Stimulated activated CD4-positive, alpha-beta T cell treated with anti-CD3 and anti-CD28 coated beads, TNF-alpha, amount 100 ng/mL, for 4 hours (primary cell): ENCODE data around the gene DGCR2.
"Not testable (repeated sequence)": the region's sequence is repeated elsewhere in the genome, so short reads cannot be mapped to it uniquely, and the experiment has no call there.

Experiments used
- DNase-seq, 3 experiments: peaks; one replicate each; pipeline ENCODE4 v3.0.0-alpha.2; 2020; ENCODE audit warnings: low read depth in 3 of 3

Gene DGCR2

GRCh38 chr22:19042285-19043120, 79.7 kb downstream of the DGCR2 start:
- DNase-seq: no peak

GRCh38 chr22:19041704-19042074, 80.5 kb downstream of the DGCR2 start:
- DNase-seq: no peak

- DNase-seq: no peak
Observed at GRCh38 chr22:19040888-19041703, 81.1 kb downstream of the DGCR2 start.

GRCh38 chr22:19040391-19040861, 81.8 kb downstream of the DGCR2 start:
- DNase-seq: no peak

- DNase-seq: no peak
Observed at GRCh38 chr22:19039796-19040280, 82.4 kb downstream of the DGCR2 start.

GRCh38 chr22:19039448-19039780, 82.8 kb downstream of the DGCR2 start:
- no peak for DNase-seq

GRCh38 chr22:19038728-19039447, 83.3 kb downstream of the DGCR2 start:
- DNase-seq: no peak

GRCh38 chr22:19038164-19038546, 84.1 kb downstream of the DGCR2 start:
- no peak for DNase-seq

GRCh38 chr22:19037282-19038163, 84.7 kb downstream of the DGCR2 start:
- DNase-seq: no peak

GRCh38 chr22:19036523-19037273, 85.5 kb downstream of the DGCR2 start:
- no peak for DNase-seq

GRCh38 chr22:19036229-19036522, 86.0 kb downstream of the DGCR2 start:
- DNase-seq: no peak

- no peak for DNase-seq
Observed at GRCh38 chr22:19035474-19036228, 86.6 kb downstream of the DGCR2 start.

- DNase-seq: not testable (repeated sequence)
Observed at GRCh38 chr22:19035126-19035473, 87.1 kb downstream of the DGCR2 start.

GRCh38 chr22:19034724-19035120, 87.5 kb downstream of the DGCR2 start:
- DNase-seq: not testable (repeated sequence)

- not testable (repeated sequence) for DNase-seq
Observed at GRCh38 chr22:19034031-19034723, 88.0 kb downstream of the DGCR2 start.

- not testable (repeated sequence) for DNase-seq
Observed at GRCh38 chr22:19033568-19033905, 88.7 kb downstream of the DGCR2 start.

GRCh38 chr22:19032898-19033567, 89.2 kb downstream of the DGCR2 start:
- not testable (repeated sequence) for DNase-seq

- DNase-seq: not testable (repeated sequence)
Observed at GRCh38 chr22:19032156-19032785, 89.9 kb downstream of the DGCR2 start.
